HepG2 (cell line): ENCODE results near the gene MRPS17. TPM values are rescaled to one million over a fixed set of nuclear protein-coding genes. Genes with fewer than 3 reads are reported as not detected.

Experiments
- CTCF ChIP-seq: sonication (generic); formaldehyde crosslinking; IDR thresholded peaks from 2 replicates; pipeline ENCODE4 v1.5.0; 2020; ENCODE audit warnings: mild to moderate bottlenecking, missing genetic modification reagents, moderate library complexity
- FOXK1 ChIP-seq: sonication (generic); formaldehyde crosslinking; IDR thresholded peaks from 2 replicates; pipeline ENCODE4 v1.4.0; 2020; ENCODE audit warnings: low read depth, missing genetic modification reagents, borderline replicate concordance
- GABPB1 ChIP-seq: IDR thresholded peaks from 2 replicates; pipeline ENCODE4 v1.6.1; 2016; ENCODE audit warnings: mild to moderate bottlenecking, missing genetic modification reagents, moderate library complexity, missing compliant biosample characterization
- HDAC1 ChIP-seq: sonication (generic); formaldehyde crosslinking; IDR thresholded peaks from 2 replicates; pipeline ENCODE4 v1.5.1; 2020; ENCODE audit warnings: mild to moderate bottlenecking, missing genetic modification reagents
- JDP2 ChIP-seq: sonication (generic); formaldehyde crosslinking; IDR thresholded peaks from 2 replicates; pipeline ENCODE4 v1.8.1; 2022; ENCODE audit warnings: missing genetic modification reagents, borderline replicate concordance
- RAD21 ChIP-seq: fragments of 450-650 bp; formaldehyde crosslinking; IDR thresholded peaks from 2 replicates; pipeline ENCODE4 v1.5.0; 2020; ENCODE audit warnings: mild to moderate bottlenecking
- RBFOX2 ChIP-seq: fragments of 200-400 bp; formaldehyde crosslinking; IDR thresholded peaks from 2 replicates; pipeline ENCODE4 v1.6.1; 2017; ENCODE audit warnings: low read depth, mild to moderate bottlenecking, low read length
- RXRA ChIP-seq: sonication (generic); formaldehyde crosslinking; IDR thresholded peaks from 2 replicates; pipeline ENCODE4 v1.5.1; 2020; ENCODE audit warnings: missing genetic modification reagents
- TEAD3 ChIP-seq: optimal IDR thresholded peaks from 2 replicates; pipeline ENCODE3; 2016; ENCODE audit warnings: borderline replicate concordance
- U2AF2 ChIP-seq: fragments of 200-400 bp; formaldehyde crosslinking; IDR thresholded peaks from 2 replicates; pipeline ENCODE4 v1.6.1; 2017; ENCODE audit warnings: low read depth, mild to moderate bottlenecking, low read length
- ZBTB33 ChIP-seq: sonication (generic); formaldehyde crosslinking; IDR thresholded peaks from 2 replicates; pipeline ENCODE4 v1.4.0; 2020; ENCODE audit warnings: missing genetic modification reagents
- ZHX1 ChIP-seq: sonication (generic); formaldehyde crosslinking; IDR thresholded peaks from 2 replicates; pipeline ENCODE4 v1.8.1; 2022; ENCODE audit warnings: low read depth, mild to moderate bottlenecking, missing genetic modification reagents
- ZNF124 ChIP-seq: sonication (generic); formaldehyde crosslinking; IDR thresholded peaks from 2 replicates; pipeline ENCODE4 v1.4.0; 2020; ENCODE audit warnings: missing genetic modification reagents
- ZNF263 ChIP-seq: sonication (generic); formaldehyde crosslinking; IDR thresholded peaks from 2 replicates; pipeline ENCODE4 v1.4.0; 2020; ENCODE audit warnings: missing genetic modification reagents
- ZNF33B ChIP-seq: sonication (generic); formaldehyde crosslinking; IDR thresholded peaks from 2 replicates; pipeline ENCODE4 v1.5.1; 2020; ENCODE audit warnings: mild to moderate bottlenecking, missing genetic modification reagents
- ZNF441 ChIP-seq: sonication (generic); formaldehyde crosslinking; IDR thresholded peaks from 2 replicates; pipeline ENCODE4 v1.7.0; 2021; ENCODE audit warnings: missing genetic modification reagents, borderline replicate concordance
- ZNF446 ChIP-seq: sonication (generic); formaldehyde crosslinking; IDR thresholded peaks from 2 replicates; pipeline ENCODE4 v1.5.0; 2020; ENCODE audit warnings: mild to moderate bottlenecking, missing genetic modification reagents
- ZNF510 ChIP-seq: sonication (generic); formaldehyde crosslinking; IDR thresholded peaks from 2 replicates; pipeline ENCODE4 v1.4.0; 2020; ENCODE audit warnings: low read depth, mild to moderate bottlenecking, missing genetic modification reagents
- ZNF672 ChIP-seq: sonication (generic); formaldehyde crosslinking; IDR thresholded peaks from 2 replicates; pipeline ENCODE4 v1.8.1; 2022; ENCODE audit warnings: missing genetic modification reagents
- ZNF724P ChIP-seq: sonication (generic); formaldehyde crosslinking; IDR thresholded peaks from 2 replicates; pipeline ENCODE4 v1.8.0; 2022; ENCODE audit warnings: missing genetic modification reagents, borderline replicate concordance
- ZNF740 ChIP-seq: sonication (generic); formaldehyde crosslinking; IDR thresholded peaks from 2 replicates; pipeline ENCODE4 v1.4.0; 2020; ENCODE audit warnings: missing genetic modification reagents
- ZNF891 ChIP-seq: sonication (generic); formaldehyde crosslinking; IDR thresholded peaks from 2 replicates; pipeline ENCODE4 v1.5.0; 2020; ENCODE audit warnings: mild to moderate bottlenecking, missing genetic modification reagents
- polyA plus RNA-seq, 8 experiments: library from polyadenylated mRNA; depleted of rRNA in 3 of 8; stranded (reverse) in 7 of 8; unstranded in 1 of 8; fragments of >200 nt; fragmentation: Illumina TruSeq in 4 of 8; extraction: Trizol in 4 of 8; gene quantifications; 2 replicates each; pipeline versions ENCODE4 v1.2.1 to v1.2.3, GENCODE V29; 2011 to 2016; ENCODE audit warnings: low read depth in 4 of 8, missing spikeins in 1 of 8, mixed read lengths in 1 of 8; ENCODE audit not compliant: insufficient read depth in 1 of 8
- total RNA-seq, 5 experiments: library from RNA; depleted of rRNA; stranded (reverse); fragments of >200 nt; fragmentation: Illumina TruSeq; extraction: Trizol; gene quantifications; 2 replicates each; pipeline ENCODE4 v1.2.3, GENCODE V29; 2016; ENCODE audit warnings: low read depth in 1 of 5

MRPS17 gene
- total and polyA plus RNA-seq, 2 of the 13 experiments (the other 11 are each of a cell fraction or from before 2014, with no cell fraction given), result 14.9 to 31.3 TPM

- TF ChIP-seq ZNF724P (CRISPR knock-in tag), result peak; percentile 29; the same call in 1 of the 2 replicates
- 0 out of 2 replicates have a peak, but pooled peaks have one; percentile 78 for TF ChIP-seq ZNF672 (CRISPR knock-in tag)
- peak; percentile 93 for TF ChIP-seq RBFOX2
- peak; percentile 66; the same call in 1 of the 2 replicates for TF ChIP-seq HDAC1 (CRISPR knock-in tag)
- TF ChIP-seq ZNF124 (CRISPR knock-in tag), result peak; percentile 44; the same call in 1 of the 2 replicates
- peak; percentile 82; the same call in 1 of the 2 replicates for TF ChIP-seq ZNF446
- no peak for TF ChIP-seq ZBTB33
- TF ChIP-seq FOXK1, result no peak
- TF ChIP-seq GABPB1 (CRISPR knock-in tag), result peak; percentile 61; the same call in 1 of the 2 replicates
- TF ChIP-seq ZHX1 (CRISPR knock-in tag), result 0 out of 2 replicates have a peak, but pooled peaks have one; percentile 49
- TF ChIP-seq RXRA (CRISPR knock-in tag), result 0 out of 2 replicates have a peak, but pooled peaks have one; percentile 47
- TF ChIP-seq TEAD3 (CRISPR knock-in tag), result peak; percentile 28
- TF ChIP-seq U2AF2, result no peak
- peak; percentile 56; the same call in 1 of the 2 replicates for TF ChIP-seq ZNF891
- TF ChIP-seq JDP2, result no peak
- TF ChIP-seq CTCF (CRISPR knock-in tag), result peak; percentile 54
- no peak for TF ChIP-seq ZNF510 (CRISPR knock-in tag)
- peak; percentile 39; the same call in 1 of the 2 replicates for TF ChIP-seq ZNF263 (CRISPR knock-in tag)
- peak; percentile 65; the same call in 1 of the 2 replicates for TF ChIP-seq ZNF441 (CRISPR knock-in tag)
- TF ChIP-seq ZNF740 (CRISPR knock-in tag), result no peak
- TF ChIP-seq RAD21 (CRISPR knock-in tag), result peak; percentile 82
- TF ChIP-seq ZNF33B (CRISPR knock-in tag), result no peak
These were observed 12.8 kb downstream of the MRPS17 start, which contains the start of gene NIPSNAP2 (continued) for GRCh38 chr7:55964261-55965099.
